MM.1S (cell line): ENCODE data around the gene CEP72.
"Not testable (repeated sequence)": the region's sequence is repeated elsewhere in the genome, so short reads cannot be mapped to it uniquely, and the experiment has no call there.

ENCODE experiments used
- DNase-seq: peaks from one replicate; pipeline ENCODE4 v3.0.0-alpha.2; 2015
- H2AFZ ChIP-seq: fragments of 300-600 bp; sonication (generic); 2 replicates; pipeline ENCODE4 v1.6.0; 2016; ENCODE audit warnings: antibody characterized with exemption, low read length
- H3F3A ChIP-seq: fragments of 300-600 bp; sonication (generic); 2 replicates; pipeline ENCODE4 v1.6.1; 2016; ENCODE audit warnings: mild to moderate bottlenecking, antibody characterized with exemption, low read length, moderate library complexity, mixed read lengths; ENCODE audit not compliant: insufficient read depth
- H3K27ac ChIP-seq: fragments of 300-600 bp; sonication (generic); 2 replicates; pipeline ENCODE4 v1.5.1; 2016; ENCODE audit warnings: mild to moderate bottlenecking, low read length
- H3K27me3 ChIP-seq: fragments of 300-600 bp; sonication (generic); replicated peaks from 2 replicates; pipeline ENCODE4 v1.6.0; 2016; ENCODE audit warnings: low read length; ENCODE audit not compliant: insufficient read depth
- H3K36me3 ChIP-seq: fragments of 300-600 bp; sonication (generic); replicated peaks from 2 replicates; pipeline ENCODE4 v1.6.1; 2016; ENCODE audit warnings: mild to moderate bottlenecking, low read length, mixed read lengths; ENCODE audit not compliant: insufficient read depth
- H3K4me1 ChIP-seq: fragments of 300-600 bp; sonication (generic); 2 replicates; pipeline ENCODE4 v1.6.1; 2016; ENCODE audit warnings: low read length, mixed read lengths
- H3K4me2 ChIP-seq: fragments of 300-600 bp; sonication (generic); 2 replicates; pipeline ENCODE4 v1.6.0; 2016; ENCODE audit warnings: low read depth, low read length
- H3K4me3 ChIP-seq: fragments of 300-600 bp; sonication (generic); 2 replicates; pipeline ENCODE4 v1.5.1; 2016; ENCODE audit warnings: low read length, mixed read lengths
- H3K79me2 ChIP-seq: fragments of 300-600 bp; sonication (generic); 2 replicates; pipeline ENCODE4 v1.6.1; 2016; ENCODE audit warnings: mixed run types, low read length, mixed read lengths
- H3K9ac ChIP-seq: fragments of 300-600 bp; sonication (generic); 2 replicates; pipeline ENCODE4 v1.6.1; 2016; ENCODE audit warnings: low read length, mixed read lengths
- H3K9me2 ChIP-seq: fragments of 300-600 bp; sonication (generic); replicated peaks from 2 replicates; pipeline ENCODE4 v1.6.1; 2016; ENCODE audit warnings: mild to moderate bottlenecking, low read length, mixed read lengths; ENCODE audit not compliant: insufficient read depth
- H3K9me3 ChIP-seq: fragments of 300-600 bp; sonication (generic); replicated peaks from 2 replicates; pipeline ENCODE4 v1.6.1; 2016; ENCODE audit warnings: mild to moderate bottlenecking, low read length, mixed read lengths; ENCODE audit not compliant: insufficient read depth
- H4K20me1 ChIP-seq: fragments of 300-600 bp; sonication (generic); 2 replicates; pipeline ENCODE4 v1.6.1; 2016; ENCODE audit warnings: mild to moderate bottlenecking, low read length, moderate library complexity, mixed read lengths; ENCODE audit not compliant: insufficient read depth
- EZH2phosphoT487 ChIP-seq: fragments of 300-600 bp; sonication (generic); IDR thresholded peaks from 2 replicates; pipeline ENCODE4 v1.6.1; 2018; ENCODE audit warnings: antibody characterized with exemption, low read length
- TF ChIP-seq, protein P1 (sequence below): fragments of 300-600 bp; sonication (generic); IDR thresholded peaks from 2 replicates; pipeline ENCODE4 v1.5.1; 2016; ENCODE audit warnings: antibody characterized with exemption, low read length, mixed read lengths

The CEP72 gene

GRCh38 chr5:691049-691448 lies 78.9 kb downstream of the CEP72 start:
- not testable (repeated sequence) for H3K9me2 ChIP-seq, H3K4me3 ChIP-seq, H3K27ac ChIP-seq, H3K9ac ChIP-seq, H2AFZ ChIP-seq, H4K20me1 ChIP-seq, H3K79me2 ChIP-seq, DNase-seq, H3F3A ChIP-seq, H3K4me1 ChIP-seq, H3K4me2 ChIP-seq, H3K27me3 ChIP-seq, H3K36me3 ChIP-seq, H3K9me3 ChIP-seq

DNA sequence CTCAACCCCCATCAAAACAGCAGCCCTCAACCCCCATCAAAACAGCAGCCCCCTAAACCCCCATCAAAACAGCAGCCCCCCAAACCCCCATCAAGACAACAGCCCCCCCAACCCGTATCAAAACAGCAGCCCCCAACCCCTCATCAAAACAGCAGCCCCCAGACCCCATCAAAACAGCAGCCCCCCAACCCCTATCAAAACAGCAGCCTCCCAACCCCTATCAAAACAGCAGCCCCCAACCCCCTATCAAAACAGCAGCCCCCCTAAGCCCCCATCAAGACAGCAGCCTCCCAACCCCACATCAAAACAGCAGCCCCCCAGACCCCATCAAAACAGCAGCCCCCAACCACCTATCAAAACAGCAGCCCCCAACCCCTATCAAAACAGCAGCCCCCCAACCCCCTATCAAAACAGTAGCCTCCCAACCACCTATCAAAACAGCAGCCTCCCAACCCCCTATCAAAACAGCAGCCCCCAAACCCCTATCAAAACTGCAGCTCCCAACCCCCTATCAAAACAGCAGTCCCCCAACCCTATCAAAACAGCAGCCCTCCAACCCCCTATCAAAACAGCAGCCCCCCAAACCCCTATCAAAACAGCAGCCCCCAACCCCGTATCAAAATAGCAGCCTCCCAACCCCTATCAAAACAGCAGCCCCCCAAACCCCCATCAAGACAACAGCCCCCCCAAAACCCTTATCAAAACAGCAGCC lies 79.8 kb downstream of the CEP72 start:
- Histone ChIP-seq H3F3A (no peaks in the 10 kb centered on the region), H3K27me3 (no peaks in the 10 kb centered on the region), H3K4me2 (peak overlapping the region; percentile 84; the same call in 1 of the 2 replicates), H4K20me1 (no peaks in the 10 kb centered on the region), H3K4me3 (peak overlapping the region; percentile 64), H3K36me3 (no peaks in the 10 kb centered on the region), H3K9ac (peak overlapping the region; percentile 29; the same call in 1 of the 2 replicates), H3K79me2 (no peaks in the 10 kb centered on the region), H3K9me3 (no peaks in the 10 kb centered on the region), H3K27ac (no peak overlapping the region), H3K9me2 (no peaks in the 10 kb centered on the region), H3K4me1 (no peaks in the 10 kb centered on the region), H2AFZ (no peak overlapping the region)
- TF ChIP-seq, protein P1, sequence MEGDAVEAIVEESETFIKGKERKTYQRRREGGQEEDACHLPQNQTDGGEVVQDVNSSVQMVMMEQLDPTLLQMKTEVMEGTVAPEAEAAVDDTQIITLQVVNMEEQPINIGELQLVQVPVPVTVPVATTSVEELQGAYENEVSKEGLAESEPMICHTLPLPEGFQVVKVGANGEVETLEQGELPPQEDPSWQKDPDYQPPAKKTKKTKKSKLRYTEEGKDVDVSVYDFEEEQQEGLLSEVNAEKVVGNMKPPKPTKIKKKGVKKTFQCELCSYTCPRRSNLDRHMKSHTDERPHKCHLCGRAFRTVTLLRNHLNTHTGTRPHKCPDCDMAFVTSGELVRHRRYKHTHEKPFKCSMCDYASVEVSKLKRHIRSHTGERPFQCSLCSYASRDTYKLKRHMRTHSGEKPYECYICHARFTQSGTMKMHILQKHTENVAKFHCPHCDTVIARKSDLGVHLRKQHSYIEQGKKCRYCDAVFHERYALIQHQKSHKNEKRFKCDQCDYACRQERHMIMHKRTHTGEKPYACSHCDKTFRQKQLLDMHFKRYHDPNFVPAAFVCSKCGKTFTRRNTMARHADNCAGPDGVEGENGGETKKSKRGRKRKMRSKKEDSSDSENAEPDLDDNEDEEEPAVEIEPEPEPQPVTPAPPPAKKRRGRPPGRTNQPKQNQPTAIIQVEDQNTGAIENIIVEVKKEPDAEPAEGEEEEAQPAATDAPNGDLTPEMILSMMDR: no peak
- TF ChIP-seq EZH2phosphoT487: no peak
- no peak for DNase-seq

- not testable (repeated sequence) for H3K9me3 ChIP-seq, H3K36me3 ChIP-seq, H4K20me1 ChIP-seq, H3K9me2 ChIP-seq, DNase-seq, H3K27me3 ChIP-seq, H3K79me2 ChIP-seq, H3F3A ChIP-seq, H3K27ac ChIP-seq, H2AFZ ChIP-seq, H3K4me1 ChIP-seq
- Histone ChIP-seq H3K9ac (peak overlapping the region; percentile 29; the same call in 1 of the 2 replicates), H3K4me2 (peak overlapping the region; percentile 84), H3K4me3 (peak overlapping the region; percentile 64)
These were observed 80.4 kb downstream of the CEP72 start for GRCh38 chr5:692529-693041.

- H3K4me2 ChIP-seq: peak within 1 kb of the TSS; percentile 84
- not testable (repeated sequence) for H3F3A ChIP-seq, H4K20me1 ChIP-seq, H3K27me3 ChIP-seq, H3K36me3 ChIP-seq, H3K79me2 ChIP-seq, H3K4me1 ChIP-seq, H3K9me3 ChIP-seq, H3K9me2 ChIP-seq, H3K27ac ChIP-seq
- peak; percentile 90 for DNase-seq
- peak within 1 kb of the TSS; percentile 89 for H2AFZ ChIP-seq
- H3K9ac ChIP-seq: peak within 1 kb of the TSS; percentile 65; the same call in 1 of the 2 replicates
- peak within 1 kb of the TSS; percentile 64 for H3K4me3 ChIP-seq
These were observed 81.3 kb downstream of the CEP72 start, which contains the start of gene TPPP for GRCh38 chr5:693271-694041. Gene TPPP (minus strand): TSS chr5:693352. CDS start chr5:678060, 15,292 bp downstream.

GRCh38 chr5:694042-694431 lies 81.9 kb downstream of the CEP72 start:
- not testable (repeated sequence) for H3K27ac ChIP-seq, H3K9ac ChIP-seq, H3K36me3 ChIP-seq, H3K4me1 ChIP-seq, H3F3A ChIP-seq, H3K9me2 ChIP-seq, H3K79me2 ChIP-seq, H3K9me3 ChIP-seq, H2AFZ ChIP-seq, H4K20me1 ChIP-seq, H3K27me3 ChIP-seq, DNase-seq
- Histone ChIP-seq H3K4me3 (peak overlapping the region; percentile 25; the same call in 1 of the 2 replicates), H3K4me2 (peak overlapping the region; percentile 57)

GRCh38 chr5:695475-695874 lies 83.3 kb downstream of the CEP72 start:
- H3K9me2 ChIP-seq, H3K9me3 ChIP-seq, DNase-seq, H3K27ac ChIP-seq, H2AFZ ChIP-seq, H3F3A ChIP-seq, H3K4me1 ChIP-seq, H3K4me2 ChIP-seq, H3K36me3 ChIP-seq, H4K20me1 ChIP-seq, H3K79me2 ChIP-seq, H3K4me3 ChIP-seq, H3K27me3 ChIP-seq, H3K9ac ChIP-seq: not testable (repeated sequence)

- H3K79me2 ChIP-seq, H3K4me2 ChIP-seq, H3K9ac ChIP-seq, DNase-seq, H3K4me1 ChIP-seq, H3K4me3 ChIP-seq, H2AFZ ChIP-seq, H3K9me2 ChIP-seq, H4K20me1 ChIP-seq, H3K9me3 ChIP-seq, H3K27me3 ChIP-seq, H3F3A ChIP-seq, H3K27ac ChIP-seq, H3K36me3 ChIP-seq: not testable (repeated sequence)
These were observed 84.1 kb downstream of the CEP72 start for GRCh38 chr5:696191-696590.
